Measurements from ENCODE around the gene ARHGEF6. TPM values are rescaled to one million over a fixed set of nuclear protein-coding genes. Genes with fewer than 3 reads are reported as not detected.

Gene ARHGEF6
- total and polyA plus RNA-seq, 4 donors: 7.9 to 37.6 (median 19.1) TPM

DNA sequence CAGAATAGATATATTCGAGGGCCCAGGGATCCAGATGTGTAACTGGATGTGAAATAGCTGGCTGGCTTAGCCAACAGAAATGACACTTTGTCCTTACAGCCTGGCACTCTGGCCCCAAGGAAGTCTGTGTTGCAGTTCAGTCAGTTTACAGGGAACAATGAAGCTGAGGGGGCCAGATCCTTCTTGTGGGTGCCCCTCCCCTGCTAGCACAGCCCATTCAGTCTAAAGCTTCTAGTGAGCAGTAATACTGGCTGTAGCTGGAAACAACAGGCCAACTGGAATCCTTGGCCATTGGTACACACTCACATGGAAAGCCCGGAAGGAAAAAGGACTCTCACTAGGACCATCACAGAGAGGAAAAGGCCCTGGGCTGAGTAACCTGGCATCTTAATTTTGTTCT is 155.5 kb downstream of the ARHGEF6 start:
- Histone ChIP-seq H3K36me3 (ENCODE audit: control insufficient read depth in 1 of 2, insufficient read depth in 2 of 2, low read length in 1 of 2) (no peaks in the 10 kb centered on the region), H3K9me3 (ENCODE audit: control insufficient read depth, low read length) (no peaks in the 10 kb centered on the region), H3K27ac (ENCODE audit: low read depth in 1 of 2, low read length in 2 of 2) (no peak overlapping the region), H3K4me3 (ENCODE audit: low read length in 2 of 2) (no peak overlapping the region), H3K27me3 (ENCODE audit: control insufficient read depth in 1 of 2, insufficient read depth in 2 of 2, low read length in 1 of 2) (no peaks in the 10 kb centered on the region), H3K4me1 (ENCODE audit: control insufficient read depth in 1 of 2, insufficient read depth in 2 of 2, low read length in 2 of 2) (no peaks in the 10 kb centered on the region)
- intact Hi-C loops (cut with DNase I): no loop called here
- 57 to 77% methylated on average over 2 of the region's 2 CpGs for WGBS, 2 donors
- ATAC-seq (ENCODE audit: low FRiP score) (no peak), DNase-seq (no peak)

GRCh38 chrX:136623396-136623795 is 157.3 kb downstream of the ARHGEF6 start:
- Histone ChIP-seq H3K4me1 (ENCODE audit: control insufficient read depth in 1 of 2, insufficient read depth in 2 of 2, low read length in 2 of 2) (no peaks in the 10 kb centered on the region), H3K9me3 (ENCODE audit: control insufficient read depth, low read length) (no peaks in the 10 kb centered on the region), H3K27me3 (ENCODE audit: control insufficient read depth in 1 of 2, insufficient read depth in 2 of 2, low read length in 1 of 2) (no peaks in the 10 kb centered on the region), H3K27ac (ENCODE audit: low read depth in 1 of 2, low read length in 2 of 2) (no peak overlapping the region), H3K36me3 (ENCODE audit: control insufficient read depth in 1 of 2, insufficient read depth in 2 of 2, low read length in 1 of 2) (no peaks in the 10 kb centered on the region), H3K4me3 (ENCODE audit: low read length in 2 of 2) (no peak overlapping the region)
- no peak for DNase-seq
- WGBS, 2 donors: 71 to 79% methylated on average over 1 of the region's 1 CpG
- ATAC-seq (ENCODE audit: low FRiP score): no peak
- intact Hi-C loops (cut with DNase I): no loop called here

GRCh38 chrX:136622568-136622967 is 158.2 kb downstream of the ARHGEF6 start:
- H3K4me1 ChIP-seq (ENCODE audit: control insufficient read depth in 1 of 2, insufficient read depth in 2 of 2, low read length in 2 of 2): no peaks in the 10 kb centered on the region
- H3K9me3 ChIP-seq (ENCODE audit: control insufficient read depth, low read length): no peaks in the 10 kb centered on the region
- ATAC-seq (ENCODE audit: low FRiP score) (no peak), DNase-seq (no peak)
- intact Hi-C loops (cut with DNase I): no loop called here
- WGBS, 2 donors: 87 to 91% methylated on average over 4 of the region's 4 CpGs
- no peak overlapping the region for H3K4me3 ChIP-seq (ENCODE audit: low read length in 2 of 2)
- no peak overlapping the region for H3K27ac ChIP-seq (ENCODE audit: low read depth in 1 of 2, low read length in 2 of 2)
- no peaks in the 10 kb centered on the region for H3K36me3 ChIP-seq (ENCODE audit: control insufficient read depth in 1 of 2, insufficient read depth in 2 of 2, low read length in 1 of 2)
- no peaks in the 10 kb centered on the region for H3K27me3 ChIP-seq (ENCODE audit: control insufficient read depth in 1 of 2, insufficient read depth in 2 of 2, low read length in 1 of 2)

- ATAC-seq (ENCODE audit: low FRiP score): no peak
Measured at GRCh38 chrX:136620780-136621179, 160.0 kb downstream of the ARHGEF6 start.

DNA sequence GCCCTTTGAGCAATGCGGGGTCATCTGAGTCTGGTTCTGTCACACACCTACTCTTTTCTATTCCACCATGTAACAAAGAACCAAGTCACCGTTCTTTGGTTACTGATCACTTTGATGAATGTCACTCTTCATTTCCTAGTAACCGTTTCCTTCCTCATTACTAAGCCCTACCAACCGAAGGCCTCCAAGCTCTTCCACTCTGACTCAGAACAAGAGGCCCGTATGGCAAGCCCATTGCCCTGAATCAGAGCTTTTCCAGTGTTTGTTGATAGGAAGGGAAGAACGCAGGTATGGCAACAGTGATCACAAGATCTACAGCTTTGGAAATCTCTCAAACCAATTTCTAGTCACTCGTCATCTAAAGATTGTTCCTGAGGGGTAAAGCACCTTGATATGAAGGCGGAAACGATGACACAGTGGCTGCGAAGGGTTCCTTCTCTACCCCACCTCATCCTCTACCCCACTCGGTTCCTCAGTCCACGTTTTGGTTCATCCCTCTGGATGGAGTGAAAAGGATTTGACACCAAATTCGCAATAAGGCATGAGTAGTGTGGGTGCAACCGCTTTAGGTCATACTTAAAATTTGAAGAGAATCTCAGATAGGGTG is 160.7 kb downstream of the ARHGEF6 start:
- WGBS, 2 donors: 77 to 87% methylated on average over 14 of the region's 14 CpGs

More at GRCh38 chrX:136620780-136621179, 160.0 kb downstream of the ARHGEF6 start:
- H3K27me3 ChIP-seq (ENCODE audit: control insufficient read depth in 1 of 2, insufficient read depth in 2 of 2, low read length in 1 of 2): no peaks in the 10 kb centered on the region
- intact Hi-C loops (cut with DNase I): no loop called here
- H3K36me3 ChIP-seq (ENCODE audit: control insufficient read depth in 1 of 2, insufficient read depth in 2 of 2, low read length in 1 of 2): no peaks in the 10 kb centered on the region
- H3K4me1 ChIP-seq (ENCODE audit: control insufficient read depth in 1 of 2, insufficient read depth in 2 of 2, low read length in 2 of 2): no peaks in the 10 kb centered on the region
- H3K4me3 ChIP-seq (ENCODE audit: low read length in 2 of 2): no peak overlapping the region
- DNase-seq: no peak
- no peaks in the 10 kb centered on the region for H3K9me3 ChIP-seq (ENCODE audit: control insufficient read depth, low read length)
- H3K27ac ChIP-seq (ENCODE audit: low read depth in 1 of 2, low read length in 2 of 2): no peak overlapping the region

DNA sequence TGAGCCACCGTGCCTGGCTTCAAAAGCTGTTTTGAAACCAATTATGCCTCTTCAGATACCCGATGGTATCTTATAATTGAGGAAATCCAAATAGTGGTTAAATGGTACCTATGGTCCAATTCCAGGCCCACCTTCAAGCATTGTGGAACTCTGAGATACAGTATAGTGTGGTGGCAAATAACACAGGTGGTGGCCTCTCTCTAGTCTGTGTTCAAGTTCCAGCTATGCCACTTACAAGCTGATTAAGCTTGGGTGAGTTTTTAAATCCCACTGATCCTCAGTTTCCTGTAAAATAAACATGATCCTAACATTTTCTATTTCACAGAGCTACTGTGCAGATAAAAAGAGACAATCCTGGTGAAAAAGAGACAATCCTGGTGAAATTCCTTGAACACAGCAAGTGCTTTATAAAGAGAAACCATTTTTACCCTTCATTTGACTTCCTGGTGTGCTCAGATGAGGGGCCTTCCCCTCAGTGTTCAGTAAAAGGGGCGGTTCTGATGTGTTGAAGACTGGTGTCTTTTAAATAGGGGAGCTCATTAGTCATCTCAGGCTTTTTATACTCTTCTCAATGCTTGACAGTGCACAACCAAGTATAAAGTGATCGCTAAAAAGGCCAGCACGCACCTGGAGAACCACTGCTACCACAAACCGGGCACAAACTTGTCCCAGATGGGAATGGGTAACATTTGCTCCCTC is 163.6 kb downstream of the ARHGEF6 start:
- intact Hi-C loops (cut with DNase I): no loop called here
- no peaks in the 10 kb centered on the region for H3K4me1 ChIP-seq (ENCODE audit: control insufficient read depth in 1 of 2, insufficient read depth in 2 of 2, low read length in 2 of 2)
- H3K27ac ChIP-seq (ENCODE audit: low read depth in 1 of 2, low read length in 2 of 2): no peak overlapping the region
- no peak overlapping the region for H3K4me3 ChIP-seq (ENCODE audit: low read length in 2 of 2)
- H3K27me3 ChIP-seq (ENCODE audit: control insufficient read depth in 1 of 2, insufficient read depth in 2 of 2, low read length in 1 of 2): no peaks in the 10 kb centered on the region
- 74 to 87% methylated on average over 6 of the region's 6 CpGs for WGBS, 2 donors
- H3K9me3 ChIP-seq (ENCODE audit: control insufficient read depth, low read length): no peaks in the 10 kb centered on the region
- no peaks in the 10 kb centered on the region for H3K36me3 ChIP-seq (ENCODE audit: control insufficient read depth in 1 of 2, insufficient read depth in 2 of 2, low read length in 1 of 2)
- ATAC-seq (ENCODE audit: low FRiP score) (no peak), DNase-seq (no peak)

More for the DNA sequence above, 160.7 kb downstream of the ARHGEF6 start:
- Histone ChIP-seq H3K27me3 (ENCODE audit: control insufficient read depth in 1 of 2, insufficient read depth in 2 of 2, low read length in 1 of 2) (no peaks in the 10 kb centered on the region), H3K9me3 (ENCODE audit: control insufficient read depth, low read length) (no peaks in the 10 kb centered on the region), H3K4me3 (ENCODE audit: low read length in 2 of 2) (no peak overlapping the region), H3K36me3 (ENCODE audit: control insufficient read depth in 1 of 2, insufficient read depth in 2 of 2, low read length in 1 of 2) (no peaks in the 10 kb centered on the region), H3K27ac (ENCODE audit: low read depth in 1 of 2, low read length in 2 of 2) (no peak overlapping the region), H3K4me1 (ENCODE audit: control insufficient read depth in 1 of 2, insufficient read depth in 2 of 2, low read length in 2 of 2) (no peaks in the 10 kb centered on the region)
- no peak for ATAC-seq (ENCODE audit: low FRiP score)
- intact Hi-C loops (cut with DNase I): no loop called here
- no peak for DNase-seq

Other genes with a start within 250 kb of the ARHGEF6 start
- gene VGLL1, start 248.7 kb downstream of the ARHGEF6 start, total RNA-seq: not detected
- gene VGLL1, start 248.7 kb downstream of the ARHGEF6 start, polyA plus RNA-seq: not detected
- gene CD40LG, start 132.8 kb downstream of the ARHGEF6 start, total RNA-seq: under 1 TPM; 0.26 to 0.81 TPM
- not detected for gene CD40LG, start 132.8 kb downstream of the ARHGEF6 start, polyA plus RNA-seq
- gene RBMX, start 99.8 kb upstream of the ARHGEF6 start, total RNA-seq: 100 to 1,000 TPM; 128 to 131 TPM
- 100 to 1,000 TPM in 1 of 2 donors, 10 to 100 TPM in 1; 88.0 to 131 TPM for gene RBMX, start 99.8 kb upstream of the ARHGEF6 start, polyA plus RNA-seq

Measured in aorta (tissue), 5 donors.